ENCODE data around the gene PCSK4.
A peak's percentile ranks its signal among the peaks of the same experiment; 100 is the strongest.

Gene PCSK4

DNA sequence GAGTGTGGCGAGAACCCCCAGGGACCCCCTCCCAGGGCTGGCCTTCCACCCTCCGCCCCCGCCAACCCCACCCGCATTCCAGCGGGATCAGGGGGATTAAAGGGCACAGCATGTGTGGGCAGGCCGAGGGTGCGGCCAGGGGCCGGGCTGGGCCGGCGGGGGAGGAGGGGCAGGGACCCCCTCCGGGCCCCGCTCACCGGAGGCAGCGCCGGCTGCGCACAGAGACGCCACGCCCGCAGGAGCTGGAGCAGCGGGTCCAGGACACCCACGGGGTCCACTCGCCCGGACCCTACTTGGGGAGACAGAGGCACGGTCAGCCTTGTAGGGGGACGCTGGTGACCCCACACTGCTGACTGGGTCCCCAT lies 20.3 kb upstream of the PCSK4 start:
- H3K9me3 ChIP-seq (ENCODE audit: control insufficient read depth, low read length), result no peaks in the 10 kb centered on the region
- H3K36me3 ChIP-seq (ENCODE audit: control insufficient read depth, insufficient read depth, low read length), result no peaks in the 10 kb centered on the region
- no peak overlapping the region for H3K9ac ChIP-seq
- peaks cover 2% of the 10 kb centered on the region for H3K4me1 ChIP-seq
- no peak overlapping the region for H3K4me2 ChIP-seq (ENCODE audit: low read length)
- no peaks in the 10 kb centered on the region for H3K79me2 ChIP-seq
- H2AFZ ChIP-seq, result no peak overlapping the region
- TF ChIP-seq CTCF (IDR thresholded peaks at IDR 0.05), result no peak
- no peaks in the 10 kb centered on the region for H3K27me3 ChIP-seq (ENCODE audit: control insufficient read depth, insufficient read depth, low read length)
- no peak overlapping the region for H3K27ac ChIP-seq
- no peak overlapping the region for H3K4me3 ChIP-seq (ENCODE audit: low read depth, low read length)

GRCh38 chr19:1509602-1510441 lies 19.7 kb upstream of the PCSK4 start:
- TF ChIP-seq CTCF (IDR thresholded peaks at IDR 0.05), result no peak
- no peak overlapping the region for H3K9ac ChIP-seq
- no peak overlapping the region for H3K27ac ChIP-seq
- H3K9me3 ChIP-seq (ENCODE audit: control insufficient read depth, low read length), result no peaks in the 10 kb centered on the region
- H3K79me2 ChIP-seq, result no peaks in the 10 kb centered on the region
- no peaks in the 10 kb centered on the region for H3K27me3 ChIP-seq (ENCODE audit: control insufficient read depth, insufficient read depth, low read length)
- H3K4me1 ChIP-seq, result peaks cover 2% of the 10 kb centered on the region
- no peak overlapping the region for H3K4me3 ChIP-seq (ENCODE audit: low read depth, low read length)
- no peak overlapping the region for H2AFZ ChIP-seq
- H3K4me2 ChIP-seq (ENCODE audit: low read length), result no peak overlapping the region
- H3K36me3 ChIP-seq (ENCODE audit: control insufficient read depth, insufficient read depth, low read length), result no peaks in the 10 kb centered on the region

- H3K79me2 ChIP-seq, result no peaks in the 10 kb centered on the region
- no peaks in the 10 kb centered on the region for H3K27me3 ChIP-seq (ENCODE audit: control insufficient read depth, insufficient read depth, low read length)
- H3K4me1 ChIP-seq, result peaks cover 2% of the 10 kb centered on the region
- no peak overlapping the region for H3K9ac ChIP-seq
- no peak for TF ChIP-seq CTCF (IDR thresholded peaks at IDR 0.05)
- no peak overlapping the region for H3K27ac ChIP-seq
- H3K4me2 ChIP-seq (ENCODE audit: low read length), result peak overlapping the region; percentile 18
- no peak overlapping the region for H3K4me3 ChIP-seq (ENCODE audit: low read depth, low read length)
- no peaks in the 10 kb centered on the region for H3K36me3 ChIP-seq (ENCODE audit: control insufficient read depth, insufficient read depth, low read length)
- H2AFZ ChIP-seq, result no peak overlapping the region
- no peaks in the 10 kb centered on the region for H3K9me3 ChIP-seq (ENCODE audit: control insufficient read depth, low read length)
These were observed 18.3 kb upstream of the PCSK4 start for GRCh38 chr19:1508507-1508856.

DNA sequence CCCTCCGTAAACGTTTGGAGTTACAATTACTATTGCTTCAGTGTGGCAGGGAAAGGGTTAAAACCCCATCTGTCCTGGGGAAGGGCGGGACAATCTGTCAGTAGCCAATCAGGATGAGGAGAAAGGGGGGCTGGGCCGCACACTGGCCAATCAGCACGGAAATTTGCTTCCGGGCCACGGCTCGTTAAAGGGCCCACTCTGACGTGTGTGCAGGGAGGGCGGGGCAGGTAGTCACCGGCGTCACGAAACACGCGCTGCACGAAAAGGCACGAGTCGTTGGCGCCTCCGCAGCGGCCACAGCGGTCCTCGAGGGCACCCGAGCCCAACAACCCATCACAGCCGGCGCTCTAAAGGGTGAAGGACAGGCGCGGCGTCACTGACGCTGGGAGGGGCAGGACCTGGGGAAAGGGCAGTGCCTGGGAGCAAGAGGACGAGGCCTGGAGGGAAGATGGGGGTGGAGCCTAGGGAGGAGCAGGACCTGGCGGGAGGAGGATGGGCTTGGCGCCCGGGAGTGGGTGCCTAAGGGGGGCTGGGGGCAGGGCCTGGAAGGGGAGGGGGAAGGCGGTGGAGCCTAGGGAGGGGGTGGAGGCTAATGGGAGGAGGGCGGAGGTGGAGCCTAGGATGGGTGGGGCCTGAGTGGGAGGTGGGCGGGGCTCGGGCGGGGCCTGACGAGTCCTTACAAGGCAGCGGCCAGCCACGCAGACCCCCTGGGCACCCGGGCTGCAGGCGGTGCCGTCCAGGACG lies 17.8 kb upstream of the PCSK4 start:
- H3K4me3 ChIP-seq (ENCODE audit: low read depth, low read length), result peak overlapping the region; percentile 58
- peak overlapping the region; percentile 93 for H2AFZ ChIP-seq
- H3K9me3 ChIP-seq (ENCODE audit: control insufficient read depth, low read length), result no peaks in the 10 kb centered on the region
- peak overlapping the region; percentile 95 for H3K4me2 ChIP-seq (ENCODE audit: low read length)
- no peak overlapping the region for H3K9ac ChIP-seq
- no peak for TF ChIP-seq CTCF (IDR thresholded peaks at IDR 0.05)
- no peaks in the 10 kb centered on the region for H3K27me3 ChIP-seq (ENCODE audit: control insufficient read depth, insufficient read depth, low read length)
- H3K36me3 ChIP-seq (ENCODE audit: control insufficient read depth, insufficient read depth, low read length), result no peaks in the 10 kb centered on the region
- H3K79me2 ChIP-seq, result no peaks in the 10 kb centered on the region
- peaks cover 2% of the 10 kb centered on the region for H3K4me1 ChIP-seq
- H3K27ac ChIP-seq, result peak overlapping the region; percentile 39
